Central memory CD4-positive, alpha-beta T cell (primary cell): ENCODE results near the gene LRRC2.
"Not testable (repeated sequence)": the region's sequence is repeated elsewhere in the genome, so short reads cannot be mapped to it uniquely, and the experiment has no call there.

Experiments
- DNase-seq: peaks from one replicate; pipeline ENCODE4 v3.0.0; 2022

Gene LRRC2

GRCh38 chr3:46522201-46522600 lies 43.9 kb downstream of the LRRC2 start:
- not testable (repeated sequence) for DNase-seq

- no peak for DNase-seq
These were observed 45.0 kb downstream of the LRRC2 start for GRCh38 chr3:46521096-46521495.

GRCh38 chr3:46520531-46520930 lies 45.6 kb downstream of the LRRC2 start:
- DNase-seq, result no peak

- no peak for DNase-seq
These were observed 46.1 kb downstream of the LRRC2 start for GRCh38 chr3:46519952-46520351.

- DNase-seq, result no peak
These were observed 48.3 kb downstream of the LRRC2 start for GRCh38 chr3:46517784-46518181.

GRCh38 chr3:46517016-46517783 lies 48.9 kb downstream of the LRRC2 start:
- no peak for DNase-seq

- no peak for DNase-seq
These were observed 49.6 kb downstream of the LRRC2 start for GRCh38 chr3:46516521-46516920.

GRCh38 chr3:46512191-46512749 lies 53.8 kb downstream of the LRRC2 start:
- DNase-seq, result no peak

- DNase-seq, result no peak
These were observed 56.4 kb downstream of the LRRC2 start for GRCh38 chr3:46509661-46510187.

- DNase-seq, result no peak
These were observed 57.1 kb downstream of the LRRC2 start for GRCh38 chr3:46508850-46509591.

- no peak for DNase-seq
These were observed 59.6 kb downstream of the LRRC2 start for GRCh38 chr3:46506526-46506925.

GRCh38 chr3:46505953-46506352 lies 60.1 kb downstream of the LRRC2 start:
- DNase-seq, result no peak

GRCh38 chr3:46504789-46505188 lies 61.3 kb downstream of the LRRC2 start:
- no peak for DNase-seq

GRCh38 chr3:46503200-46503874 lies 62.8 kb downstream of the LRRC2 start:
- DNase-seq, result no peak

- no peak for DNase-seq
These were observed 64.4 kb downstream of the LRRC2 start for GRCh38 chr3:46501702-46502101.

- no peak for DNase-seq
These were observed 65.2 kb downstream of the LRRC2 start for GRCh38 chr3:46500656-46501635.

GRCh38 chr3:46498916-46499519 lies 67.1 kb downstream of the LRRC2 start:
- no peak for DNase-seq

GRCh38 chr3:46497556-46498265 lies 68.4 kb downstream of the LRRC2 start, which contains the start of gene RTP3:
RTP3 (plus strand) TSS chr3:46497976; CDS start chr3:46498063, 87 bp downstream.
- no peak for DNase-seq

GRCh38 chr3:46496746-46497555 lies 69.2 kb downstream of the LRRC2 start:
- peak; percentile 33 for DNase-seq
